Astrocyte (in vitro differentiated cells and primary cell): ENCODE data around the gene LNX2. TPM values are rescaled to one million over a fixed set of nuclear protein-coding genes. Genes with fewer than 3 reads are reported as not detected.

Experiments
- DNase-seq: peaks from one replicate; pipeline ENCODE4 v3.0.0-alpha.2; 2010; ENCODE audit warnings: low read depth
- FAIRE-seq: peaks from 2 replicates; lab custom pipeline; 2011; peaks lifted over from hg19 to GRCh38; lab: Jason Lieb, UNC
- H2AFZ ChIP-seq: 2 replicates; pipeline ENCODE4 v1.6.0; 2012; ENCODE audit warnings: low read depth, low read length, inconsistent platforms
- H3K27ac ChIP-seq: 2 replicates; pipeline ENCODE4 v1.5.1; 2011; ENCODE audit warnings: low read depth, low read length, inconsistent platforms
- H3K27me3 ChIP-seq: 2 replicates; pipeline ENCODE4 v1.6.0; 2011; ENCODE audit warnings: low read length, inconsistent platforms; ENCODE audit not compliant: insufficient read depth
- H3K36me3 ChIP-seq: 2 replicates; pipeline ENCODE4 v1.5.1; 2011; ENCODE audit warnings: low read length, inconsistent platforms; ENCODE audit not compliant: insufficient read depth
- H3K4me1 ChIP-seq: 2 replicates; pipeline ENCODE4 v1.5.1; 2011; ENCODE audit warnings: low read length, inconsistent platforms; ENCODE audit not compliant: insufficient read depth
- H3K4me2 ChIP-seq: 2 replicates; pipeline ENCODE4 v1.6.0; 2012; ENCODE audit warnings: low read length, inconsistent platforms
- H3K4me3 ChIP-seq: 2 replicates; pipeline ENCODE4 v1.5.1; 2011; ENCODE audit warnings: low read depth, mild to moderate bottlenecking, low read length, inconsistent platforms; ENCODE audit not compliant: insufficient read depth
- H3K79me2 ChIP-seq: 2 replicates; pipeline ENCODE4 v1.6.0; 2012; ENCODE audit warnings: mild to moderate bottlenecking, low read length, inconsistent platforms; ENCODE audit not compliant: insufficient read depth
- H3K9ac ChIP-seq: 2 replicates; pipeline ENCODE4 v1.6.0; 2012; ENCODE audit warnings: mild to moderate bottlenecking, low read length, inconsistent platforms
- H3K9me3 ChIP-seq: 2 replicates; pipeline ENCODE4 v1.5.1; 2012; ENCODE audit warnings: low read depth, mild to moderate bottlenecking, low read length, inconsistent platforms; ENCODE audit not compliant: insufficient read depth
- H4K20me1 ChIP-seq: 2 replicates; pipeline ENCODE4 v1.6.0; 2012; ENCODE audit warnings: low read length, inconsistent platforms; ENCODE audit not compliant: insufficient read depth
- H3K27ac Mint-ChIP-seq: one replicate; pipeline ENCODE4 v1.8.0; 2021; ENCODE audit warnings: mild to moderate bottlenecking, mixed read lengths; ENCODE audit not compliant: unreplicated experiment
- H3K27me3 Mint-ChIP-seq: one replicate; pipeline ENCODE4 v1.8.0; 2021; ENCODE audit warnings: low read depth, mixed read lengths; ENCODE audit not compliant: unreplicated experiment
- H3K36me3 Mint-ChIP-seq: one replicate; pipeline ENCODE4 v1.8.0; 2021; ENCODE audit warnings: low read depth, mixed read lengths; ENCODE audit not compliant: unreplicated experiment
- H3K4me1 Mint-ChIP-seq: one replicate; pipeline ENCODE4 v1.8.0; 2021; ENCODE audit warnings: low read depth, mixed read lengths; ENCODE audit not compliant: unreplicated experiment
- H3K4me3 Mint-ChIP-seq: one replicate; pipeline ENCODE4 v1.8.0; 2021; ENCODE audit warnings: mild to moderate bottlenecking, moderate library complexity, mixed read lengths; ENCODE audit not compliant: unreplicated experiment
- H3K9me3 Mint-ChIP-seq: one replicate; pipeline ENCODE4 v1.8.0; 2021; ENCODE audit warnings: mild to moderate bottlenecking, mixed read lengths; ENCODE audit not compliant: unreplicated experiment
- EZH2 ChIP-seq: IDR thresholded peaks from 2 replicates; pipeline ENCODE4 v1.6.1; 2012; ENCODE audit warnings: mild to moderate bottlenecking, low read length, inconsistent platforms; ENCODE audit not compliant: insufficient read depth
- total RNA-seq: library from RNA; stranded (reverse); gene quantifications from 2 replicates; pipeline ENCODE4 v1.2.1, GENCODE V29; 2021
- TF ChIP-seq, protein P1 (sequence below): IDR thresholded peaks from 2 replicates; pipeline ENCODE4 v1.5.1; 2011; ENCODE audit warnings: low read depth, mild to moderate bottlenecking, inconsistent platforms, low read length, moderate library complexity; ENCODE audit not compliant: insufficient read depth

The LNX2 gene
- total RNA-seq, 1 donor from 2014 or later: 8.7 TPM

DNA sequence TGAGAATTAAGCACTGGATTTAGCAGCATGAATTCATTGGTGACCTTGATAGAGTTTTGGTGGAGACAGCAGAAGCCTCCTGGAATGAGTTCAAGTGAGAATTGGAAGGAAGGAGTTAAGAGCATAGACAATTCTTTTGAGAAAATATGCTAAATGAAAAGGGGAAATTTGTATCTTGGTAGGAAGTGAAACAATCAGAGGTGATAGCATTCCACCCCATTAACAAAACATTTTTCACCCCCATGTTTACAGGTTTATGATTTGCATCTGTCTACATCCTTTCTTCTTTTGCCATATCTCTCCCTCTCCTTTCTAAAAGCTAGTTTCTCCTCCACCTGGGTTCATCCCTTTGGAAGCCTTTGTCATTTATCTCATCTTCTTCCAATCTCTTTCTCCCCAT lies 27.5 kb downstream of the LNX2 start:
- H3K4me1 ChIP-seq: no peaks in the 10 kb centered on the region
- Mint-ChIP-seq H3K4me1 (no peaks in the 10 kb centered on the region), H3K27ac (no peak overlapping the region), H3K27me3 (no peaks in the 10 kb centered on the region), H3K36me3 (no peaks in the 10 kb centered on the region), H3K4me3 (no peak overlapping the region), H3K9me3 (no peaks in the 10 kb centered on the region)
- H3K9ac ChIP-seq: no peak overlapping the region
- H3K4me3 ChIP-seq: no peak overlapping the region
- TF ChIP-seq EZH2: no peak
- TF ChIP-seq, protein P1, sequence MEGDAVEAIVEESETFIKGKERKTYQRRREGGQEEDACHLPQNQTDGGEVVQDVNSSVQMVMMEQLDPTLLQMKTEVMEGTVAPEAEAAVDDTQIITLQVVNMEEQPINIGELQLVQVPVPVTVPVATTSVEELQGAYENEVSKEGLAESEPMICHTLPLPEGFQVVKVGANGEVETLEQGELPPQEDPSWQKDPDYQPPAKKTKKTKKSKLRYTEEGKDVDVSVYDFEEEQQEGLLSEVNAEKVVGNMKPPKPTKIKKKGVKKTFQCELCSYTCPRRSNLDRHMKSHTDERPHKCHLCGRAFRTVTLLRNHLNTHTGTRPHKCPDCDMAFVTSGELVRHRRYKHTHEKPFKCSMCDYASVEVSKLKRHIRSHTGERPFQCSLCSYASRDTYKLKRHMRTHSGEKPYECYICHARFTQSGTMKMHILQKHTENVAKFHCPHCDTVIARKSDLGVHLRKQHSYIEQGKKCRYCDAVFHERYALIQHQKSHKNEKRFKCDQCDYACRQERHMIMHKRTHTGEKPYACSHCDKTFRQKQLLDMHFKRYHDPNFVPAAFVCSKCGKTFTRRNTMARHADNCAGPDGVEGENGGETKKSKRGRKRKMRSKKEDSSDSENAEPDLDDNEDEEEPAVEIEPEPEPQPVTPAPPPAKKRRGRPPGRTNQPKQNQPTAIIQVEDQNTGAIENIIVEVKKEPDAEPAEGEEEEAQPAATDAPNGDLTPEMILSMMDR: no peak
- no peaks in the 10 kb centered on the region for H3K36me3 ChIP-seq
- no peak for DNase-seq
- H2AFZ ChIP-seq: no peak overlapping the region
- no peak overlapping the region for H3K4me2 ChIP-seq
- H3K27me3 ChIP-seq: no peaks in the 10 kb centered on the region
- H3K79me2 ChIP-seq: peaks cover 11% of the 10 kb centered on the region
- H4K20me1 ChIP-seq: peaks cover 30% of the 10 kb centered on the region
- FAIRE-seq: no peak
- H3K27ac ChIP-seq: no peak overlapping the region
- H3K9me3 ChIP-seq: no peaks in the 10 kb centered on the region

DNA sequence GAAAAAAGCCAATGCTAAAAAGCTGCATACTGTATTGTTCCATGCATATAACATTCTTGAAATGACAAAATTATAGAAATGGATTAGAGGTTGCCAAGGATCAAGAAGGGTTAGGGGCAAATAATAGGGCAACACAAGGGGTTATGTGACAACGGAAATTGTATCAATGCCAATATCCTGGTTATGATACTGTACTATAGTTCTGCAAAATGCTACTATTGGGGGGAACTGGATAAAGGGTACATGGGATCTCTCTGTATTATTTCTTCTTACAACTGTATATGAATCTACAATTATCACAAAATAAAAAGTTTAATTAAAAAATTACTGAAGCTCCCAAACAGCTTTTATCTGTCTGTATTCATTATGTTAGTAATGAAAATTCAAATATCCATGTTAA lies 31.9 kb downstream of the LNX2 start:
- DNase-seq: no peak
- no peaks in the 10 kb centered on the region for H3K27me3 Mint-ChIP-seq
- TF ChIP-seq, protein P1: no peak
- TF ChIP-seq EZH2: no peak
- Histone ChIP-seq H3K9ac (no peak overlapping the region), H3K27me3 (no peaks in the 10 kb centered on the region), H3K9me3 (no peaks in the 10 kb centered on the region), H3K4me1 (no peaks in the 10 kb centered on the region), H2AFZ (no peak overlapping the region), H3K4me2 (no peak overlapping the region), H3K4me3 (no peak overlapping the region), H3K79me2 (no peaks in the 10 kb centered on the region), H4K20me1 (peaks cover 18% of the 10 kb centered on the region), H3K36me3 (no peaks in the 10 kb centered on the region), H3K27ac (no peak overlapping the region)
- no peaks in the 10 kb centered on the region for H3K36me3 Mint-ChIP-seq
- no peak overlapping the region for H3K4me3 Mint-ChIP-seq
- peaks cover 17% of the 10 kb centered on the region for H3K4me1 Mint-ChIP-seq
- FAIRE-seq: no peak
- H3K27ac Mint-ChIP-seq: no peak overlapping the region
- H3K9me3 Mint-ChIP-seq: no peaks in the 10 kb centered on the region

DNA sequence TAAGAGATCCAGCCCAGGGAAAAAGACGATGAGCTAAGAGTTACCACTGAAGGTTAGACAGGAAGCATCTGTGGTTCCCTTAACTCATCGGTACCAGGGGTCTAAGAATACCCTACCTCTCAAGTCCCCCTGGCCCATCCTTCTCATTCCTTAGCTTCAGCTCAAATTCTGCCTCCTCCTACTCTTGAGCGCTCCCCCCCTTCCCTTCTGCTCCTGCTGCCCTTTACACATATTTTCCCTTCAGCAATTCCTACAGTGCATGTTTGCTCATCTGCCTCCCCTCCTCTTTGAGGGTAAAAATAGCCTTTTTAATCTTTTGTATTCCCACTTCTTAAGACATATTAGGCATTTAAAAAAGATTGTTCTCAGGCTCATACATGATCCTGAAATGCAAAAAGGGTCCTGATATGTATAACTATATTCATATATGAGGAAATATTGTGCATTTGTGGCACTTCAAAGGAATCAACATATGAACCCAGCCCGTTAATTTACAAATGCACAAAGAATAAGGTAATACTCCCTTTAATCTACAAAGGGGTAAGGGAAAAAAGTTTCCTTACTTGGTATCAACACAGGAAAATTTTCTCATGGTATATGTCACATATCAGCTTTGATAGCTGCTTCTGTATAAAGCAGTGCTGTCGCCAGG lies 33.1 kb downstream of the LNX2 start:
- Histone ChIP-seq H4K20me1 (peaks cover 9% of the 10 kb centered on the region), H3K9me3 (no peaks in the 10 kb centered on the region), H3K9ac (no peak overlapping the region), H3K4me2 (no peak overlapping the region), H2AFZ (no peak overlapping the region), H3K27me3 (no peaks in the 10 kb centered on the region), H3K79me2 (no peaks in the 10 kb centered on the region), H3K36me3 (no peaks in the 10 kb centered on the region), H3K27ac (no peak overlapping the region), H3K4me1 (no peaks in the 10 kb centered on the region), H3K4me3 (no peak overlapping the region)
- H3K4me3 Mint-ChIP-seq: no peak overlapping the region
- DNase-seq (no peak), FAIRE-seq (no peak)
- H3K36me3 Mint-ChIP-seq: no peaks in the 10 kb centered on the region
- peak overlapping the region; percentile 70 for H3K27ac Mint-ChIP-seq
- no peaks in the 10 kb centered on the region for H3K9me3 Mint-ChIP-seq
- H3K4me1 Mint-ChIP-seq: peaks cover 17% of the 10 kb centered on the region
- no peaks in the 10 kb centered on the region for H3K27me3 Mint-ChIP-seq
- TF ChIP-seq, protein P1: no peak
- TF ChIP-seq EZH2: no peak
